Activated naive CD4-positive, alpha-beta T cell treated with anti-CD3 and anti-CD28 coated beads, Interleukin-2, amount 50 U/mL, for 72 hours (primary cell): ENCODE data around the gene SPOCK2. TPM values are rescaled to one million over a fixed set of nuclear protein-coding genes. Genes with fewer than 3 reads are reported as not detected.
A peak's percentile ranks its signal among the peaks of the same experiment; 100 is the strongest.

Experiments
- ATAC-seq, 2 donors: fragments of 150-1000 bp; cut with Tn5 transposase; 2 replicates each; pipeline ENCODE4 v1.10.0; 2021; ENCODE audit warnings: mild to moderate bottlenecking in 2 of 2, moderate library complexity in 2 of 2
- DNase-seq, 2 donors: peaks; one replicate each; pipeline ENCODE4 v3.0.0; 2021 to 2022; ENCODE audit warnings: low spot score in 2 of 2
- H3K27ac Mint-ChIP-seq, 2 donors: one replicate each; pipeline ENCODE4 v1.8.0; 2022; ENCODE audit warnings: mild to moderate bottlenecking in 2 of 2, mixed read lengths in 2 of 2
- H3K36me3 Mint-ChIP-seq, 2 donors: one replicate each; pipeline ENCODE4 v1.8.0; 2022; ENCODE audit warnings: mixed read lengths in 2 of 2
- H3K9me3 Mint-ChIP-seq, 2 donors: one replicate each; pipeline ENCODE4 v1.8.0; 2022; ENCODE audit warnings: mixed read lengths in 2 of 2
- total RNA-seq, 2 donors: library from RNA; stranded (reverse); gene quantifications; one replicate each; pipeline ENCODE4 v1.2.3, GENCODE V29; 2022

SPOCK2 gene
- total RNA-seq, 2 donors from 2014 or later = 170 to 209 TPM

DNA sequence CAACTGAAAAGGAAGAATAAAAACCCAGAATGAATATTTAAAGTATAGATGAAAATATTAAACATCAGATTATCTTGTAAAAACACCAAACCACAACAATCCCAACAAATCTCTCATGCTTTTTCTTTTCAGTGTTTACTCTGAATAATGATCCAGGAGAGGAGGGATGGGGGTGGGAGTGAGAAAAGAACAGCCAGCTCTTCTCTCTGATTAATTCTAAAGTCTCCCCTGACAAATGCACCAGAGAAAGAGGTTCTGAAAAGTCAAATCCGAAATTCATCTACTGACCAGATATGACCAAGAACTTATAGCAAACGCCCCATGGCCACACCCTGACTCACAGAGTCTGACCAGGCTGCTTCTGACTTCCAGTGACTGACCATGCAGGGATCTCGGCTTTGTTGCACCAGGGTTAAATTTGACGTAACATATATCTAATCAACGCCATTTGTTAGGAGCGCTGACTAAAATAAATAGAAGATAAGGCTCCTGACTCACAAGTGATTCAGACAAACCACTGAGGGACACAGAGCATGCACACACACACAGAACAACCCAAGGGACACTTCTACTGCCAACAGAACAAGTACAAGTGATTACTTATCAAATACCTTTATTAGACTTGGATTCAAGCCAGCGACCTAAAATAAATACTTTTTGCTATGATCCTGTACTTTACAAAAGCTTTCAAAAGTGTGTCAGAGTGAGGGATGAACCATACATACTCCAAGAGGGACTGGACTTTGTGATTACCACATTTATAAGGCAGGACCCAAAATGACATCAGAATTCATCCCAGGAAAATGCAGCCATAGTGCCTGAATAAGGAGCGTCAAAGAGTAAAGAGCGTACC, 9.3 kb upstream of the SPOCK2 start:
- Mint-ChIP-seq H3K36me3 (peaks cover 28 to 37% of the 10 kb centered on the region in 2 donors), H3K27ac (peak overlapping the region; percentile 80 to 85), H3K9me3 (no peaks in the 10 kb centered on the region)
- ATAC-seq (peak; percentile 63 to 67), DNase-seq (no peak)

DNA sequence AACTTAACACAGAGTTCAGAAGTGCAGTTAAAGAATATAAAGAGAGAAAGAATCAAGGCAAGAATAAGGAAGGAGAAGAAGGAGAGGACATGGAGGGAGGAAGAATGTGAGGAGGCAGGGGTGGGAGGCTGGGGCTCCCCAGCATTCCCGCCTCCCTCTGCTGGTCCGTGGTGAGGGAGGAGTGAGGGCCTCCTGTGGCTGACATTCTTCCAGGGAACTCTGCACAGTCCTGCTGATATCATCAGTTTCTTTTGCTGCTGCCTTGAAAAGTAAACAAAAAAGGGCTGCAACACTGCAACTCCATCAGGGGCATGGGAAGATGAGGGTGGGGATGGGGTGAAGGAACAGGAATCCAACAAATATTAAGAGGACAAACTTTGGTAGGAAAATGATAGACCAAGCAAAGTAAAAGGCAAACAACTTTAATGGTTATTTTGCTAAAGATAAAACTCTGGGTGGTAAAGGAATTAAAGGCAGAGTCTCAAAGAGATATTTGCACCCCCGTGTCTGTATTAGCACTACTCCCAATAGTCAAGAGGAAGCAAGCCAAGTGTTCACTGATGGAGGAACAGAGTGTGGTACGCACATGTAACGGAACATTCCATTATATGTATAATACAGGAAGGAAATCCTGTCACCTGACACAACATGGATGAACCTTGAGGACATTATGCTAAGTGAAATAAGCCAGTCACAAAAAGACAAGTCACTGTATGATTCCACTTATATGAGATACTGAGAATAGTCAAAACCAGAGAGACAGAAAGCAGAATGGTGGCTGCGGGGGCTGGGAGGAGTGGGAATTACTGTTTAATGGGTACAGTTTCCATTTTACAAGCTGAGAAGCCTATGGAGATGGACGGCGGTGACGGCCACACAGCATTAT, 8.0 kb upstream of the SPOCK2 start:
- no peaks in the 10 kb centered on the region for H3K9me3 Mint-ChIP-seq
- peaks cover 23 to 24% of the 10 kb centered on the region in 2 donors for H3K36me3 Mint-ChIP-seq
- ATAC-seq (peak; percentile 33 to 59), DNase-seq (no peak)
- H3K27ac Mint-ChIP-seq = peak overlapping the region; percentile 80 to 85

GRCh38 chr10:72095195-72095594, 6.8 kb upstream of the SPOCK2 start:
- Mint-ChIP-seq H3K36me3 (peaks cover 16 to 18% of the 10 kb centered on the region in 2 donors), H3K27ac (peak overlapping the region; percentile 66 to 80), H3K9me3 (no peaks in the 10 kb centered on the region)
- DNase-seq = no peak
- peak; percentile 56 to 71 for ATAC-seq

- Mint-ChIP-seq H3K36me3 (peaks cover 16 to 18% of the 10 kb centered on the region in 2 donors), H3K9me3 (no peaks in the 10 kb centered on the region), H3K27ac (peak overlapping the region; percentile 52 to 80)
- DNase-seq (no peak), ATAC-seq (no peak)
Measured at GRCh38 chr10:72094574-72094973, 6.2 kb upstream of the SPOCK2 start.

DNA sequence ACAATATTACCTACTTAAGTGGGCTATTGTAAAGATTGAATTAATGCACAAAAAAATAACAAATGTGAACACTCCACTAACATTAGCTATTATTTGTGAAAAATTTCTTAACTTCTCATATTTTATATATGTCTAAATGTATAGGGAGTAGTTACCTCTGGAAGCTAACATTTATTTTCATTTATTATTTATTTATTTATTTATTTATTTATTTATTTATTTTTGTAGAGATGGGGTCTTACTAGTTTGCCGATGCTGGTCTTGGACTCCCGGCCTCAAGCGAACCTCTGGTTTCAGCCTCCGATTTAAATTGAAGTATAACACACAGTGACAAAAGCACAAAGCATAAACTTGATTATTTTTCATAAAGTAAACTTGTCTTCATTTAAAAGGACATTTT, 5.1 kb upstream of the SPOCK2 start:
- Mint-ChIP-seq H3K27ac (no peak overlapping the region), H3K36me3 (peaks cover 18 to 21% of the 10 kb centered on the region in 2 donors), H3K9me3 (no peaks in the 10 kb centered on the region)
- ATAC-seq (no peak), DNase-seq (no peak)

DNA sequence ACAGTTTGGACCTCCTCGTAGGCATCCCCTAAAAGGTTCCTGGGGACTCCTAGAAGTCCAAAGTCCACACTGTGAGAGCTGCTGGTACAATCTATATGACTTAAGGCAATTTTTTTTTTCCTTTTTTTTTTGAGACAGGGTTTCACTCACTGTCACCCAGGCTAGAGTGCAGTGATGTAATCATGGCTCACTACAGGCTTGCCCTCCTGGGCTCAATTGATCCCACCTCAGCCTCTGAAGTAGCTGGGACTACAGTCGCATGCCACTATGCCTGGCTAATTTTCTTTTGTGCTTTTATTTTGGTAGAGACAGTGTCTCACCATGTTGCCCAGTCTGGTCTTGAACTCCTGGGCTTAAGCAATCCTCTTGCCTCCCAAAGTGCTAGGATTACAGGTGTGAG, 4.6 kb upstream of the SPOCK2 start:
- Mint-ChIP-seq H3K9me3 (no peaks in the 10 kb centered on the region), H3K27ac (no peak overlapping the region), H3K36me3 (peaks cover 22 to 25% of the 10 kb centered on the region in 2 donors)
- no peak for DNase-seq
- peak in 1 of 2 donors; percentile 11 for ATAC-seq

DNA sequence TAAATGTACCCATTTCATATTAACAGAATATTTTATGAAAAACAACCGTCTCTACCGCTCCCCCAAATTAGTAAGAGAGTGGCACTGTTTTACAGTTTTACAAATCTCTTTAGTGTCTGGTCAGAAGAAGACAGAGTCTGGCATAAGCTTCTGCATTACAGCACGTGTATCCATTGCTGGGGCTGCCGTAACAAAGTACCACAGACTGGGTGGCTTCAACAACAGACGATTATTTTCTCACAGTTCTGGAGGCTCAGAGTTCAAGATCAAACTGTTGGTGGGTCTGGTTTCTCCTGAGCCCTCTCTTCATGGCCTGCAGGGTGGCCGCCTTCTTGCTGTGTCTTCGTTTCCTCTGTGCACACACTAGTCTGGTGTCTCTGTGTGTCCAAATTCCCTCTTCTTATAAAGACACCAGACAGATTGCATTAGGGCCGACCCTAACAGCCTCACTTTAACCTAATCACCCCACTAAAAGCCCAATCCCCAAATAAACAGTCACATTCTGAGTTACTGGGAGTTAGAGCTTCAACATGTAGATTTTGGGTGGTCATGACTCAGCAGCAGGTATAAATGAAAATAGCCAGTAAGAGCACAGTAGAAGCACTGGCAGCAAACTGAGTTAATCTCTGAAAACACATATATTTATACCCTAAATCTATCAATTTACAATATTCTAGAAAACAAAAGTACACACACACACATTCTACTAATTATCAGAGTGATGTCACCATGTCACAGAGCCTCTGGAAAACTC, 4.0 kb upstream of the SPOCK2 start:
- no peak overlapping the region for H3K27ac Mint-ChIP-seq
- ATAC-seq (no peak), DNase-seq (no peak)
- H3K36me3 Mint-ChIP-seq = peaks cover 22 to 28% of the 10 kb centered on the region in 2 donors
- H3K9me3 Mint-ChIP-seq = no peaks in the 10 kb centered on the region

GRCh38 chr10:72090326-72090725, 2.0 kb upstream of the SPOCK2 start:
- DNase-seq = no peak
- H3K9me3 Mint-ChIP-seq = no peaks in the 10 kb centered on the region
- H3K27ac Mint-ChIP-seq = peak overlapping the region; percentile 86 to 94
- no peak for ATAC-seq
- peaks cover 20 to 28% of the 10 kb centered on the region in 2 donors for H3K36me3 Mint-ChIP-seq

GRCh38 chr10:72089618-72090017, 1.3 kb upstream of the SPOCK2 start:
- peak overlapping the region; percentile 81 to 94 for H3K27ac Mint-ChIP-seq
- DNase-seq (no peak), ATAC-seq (no peak)
- peaks cover 24 to 35% of the 10 kb centered on the region in 2 donors for H3K36me3 Mint-ChIP-seq
- H3K9me3 Mint-ChIP-seq = no peaks in the 10 kb centered on the region

DNA sequence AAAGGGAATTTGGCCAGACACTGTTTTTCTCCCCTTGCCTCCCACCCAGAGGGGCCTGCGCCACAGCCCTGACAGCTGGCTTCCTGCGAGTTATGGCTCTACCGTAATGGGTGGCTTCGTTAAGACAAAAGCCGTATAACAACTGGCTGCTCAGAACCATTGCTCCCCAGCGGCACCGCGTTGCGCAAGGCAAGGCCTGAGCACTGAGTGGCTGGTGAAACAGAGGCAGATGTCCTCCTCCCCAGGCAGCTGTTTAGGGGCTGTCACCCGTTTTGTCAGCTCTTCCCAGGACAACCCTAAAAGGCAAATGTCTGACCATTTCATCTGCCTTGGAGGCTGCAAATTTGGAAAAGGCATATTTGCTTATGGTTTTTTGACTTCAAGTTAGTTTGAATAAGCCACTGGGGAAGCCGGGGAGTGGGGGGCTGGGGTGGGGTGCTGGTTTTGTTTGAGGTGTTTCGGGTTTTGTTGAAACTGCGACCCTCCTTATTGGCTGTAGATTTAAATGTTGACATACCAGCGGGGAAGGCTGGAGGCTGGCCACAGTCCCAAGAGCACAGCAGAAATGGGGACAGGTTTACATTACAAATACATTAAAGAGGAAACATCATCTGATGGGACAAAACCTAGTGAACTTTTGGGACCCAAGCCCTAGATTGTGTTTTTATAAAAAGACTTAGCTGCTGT, 681 bp upstream of the SPOCK2 start:
- Mint-ChIP-seq H3K27ac (peak overlapping the region; percentile 94 to 98), H3K9me3 (no peaks in the 10 kb centered on the region), H3K36me3 (peaks cover 26 to 37% of the 10 kb centered on the region in 2 donors)
- ATAC-seq = peak; percentile 41 to 68
- DNase-seq = peak; percentile 60 to 74

GRCh38 chr10:72087392-72087968, 871 bp downstream of the SPOCK2 start:
- ATAC-seq (peak; percentile 23 to 25), DNase-seq (no peak)
- Mint-ChIP-seq H3K27ac (peak overlapping the region; percentile 89 to 94), H3K9me3 (no peaks in the 10 kb centered on the region), H3K36me3 (peaks cover 26 to 47% of the 10 kb centered on the region in 2 donors)

GRCh38 chr10:72086466-72087391, 1.6 kb downstream of the SPOCK2 start:
- peak in 1 of 2 donors; percentile 17 for ATAC-seq
- Mint-ChIP-seq H3K27ac (peak overlapping the region; percentile 94), H3K36me3 (peaks cover 26 to 47% of the 10 kb centered on the region in 2 donors), H3K9me3 (no peaks in the 10 kb centered on the region)
- peak in 1 of 2 donors; percentile 46 for DNase-seq

- ATAC-seq (peak in 1 of 2 donors; percentile 3), DNase-seq (no peak)
- H3K27ac Mint-ChIP-seq = peak overlapping the region; percentile 94
- peaks cover 26 to 52% of the 10 kb centered on the region in 2 donors for H3K36me3 Mint-ChIP-seq
- no peaks in the 10 kb centered on the region for H3K9me3 Mint-ChIP-seq
Measured at GRCh38 chr10:72085864-72086465, 2.4 kb downstream of the SPOCK2 start.

- H3K27ac Mint-ChIP-seq = peak overlapping the region; percentile 56 to 94
- peaks cover 26 to 52% of the 10 kb centered on the region in 2 donors for H3K36me3 Mint-ChIP-seq
- H3K9me3 Mint-ChIP-seq = no peaks in the 10 kb centered on the region
- ATAC-seq = no peak
- DNase-seq = no peak
Measured at GRCh38 chr10:72085166-72085565, 3.2 kb downstream of the SPOCK2 start.
